ENCODE measurements around the gene APPBP2. TPM values are rescaled to one million over a fixed set of nuclear protein-coding genes. Genes with fewer than 3 reads are reported as not detected.
"Not testable (repeated sequence)": the region's sequence is repeated elsewhere in the genome, so short reads cannot be mapped to it uniquely, and the experiment has no call there.

The APPBP2 gene
- total RNA-seq, 1 experiment from 2014 or later, result 25.3 TPM

DNA sequence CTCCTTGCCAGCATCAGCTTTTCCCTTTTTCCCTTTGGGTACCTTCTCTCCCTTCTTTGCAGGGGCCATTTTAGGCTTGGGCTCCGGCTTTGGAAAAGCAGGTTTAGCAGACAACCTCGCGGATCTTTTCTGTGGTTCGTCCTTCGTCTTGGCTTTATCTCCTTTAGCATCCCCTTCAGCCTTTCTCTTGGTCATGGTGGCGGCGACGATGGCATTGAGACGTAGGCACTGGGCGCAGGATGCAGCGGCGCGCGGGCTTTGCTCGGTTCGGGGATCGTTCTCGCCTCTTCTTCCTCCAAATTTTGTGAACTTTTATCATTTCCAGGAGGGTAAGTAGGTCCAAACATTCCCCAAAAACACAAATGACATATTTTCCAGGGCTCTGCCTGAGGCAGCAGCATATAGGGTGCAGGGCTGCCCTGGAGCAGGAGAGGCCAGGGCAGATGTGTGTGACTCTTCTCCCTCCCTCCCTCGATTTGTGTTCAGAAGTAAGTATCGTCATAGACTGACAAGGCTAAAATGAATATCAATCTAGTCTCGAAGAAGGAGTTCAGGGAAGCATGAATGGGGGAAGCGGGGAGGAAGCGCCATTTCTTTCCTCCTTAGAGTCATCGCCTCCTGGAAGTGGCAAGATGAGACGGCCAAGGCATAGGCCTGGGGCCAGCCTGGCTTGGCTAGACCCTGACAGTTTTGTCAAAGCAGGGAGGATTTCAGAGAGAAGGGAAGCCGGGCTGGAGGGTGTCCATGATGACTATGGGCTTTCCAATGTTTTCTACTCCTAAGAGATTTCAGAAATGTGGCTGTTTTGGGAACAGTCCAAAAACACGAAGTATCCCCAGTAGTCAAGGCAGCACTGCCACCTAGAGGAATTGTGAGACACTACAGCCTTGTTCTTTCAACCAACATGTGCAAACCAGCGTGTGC, 90.5 kb downstream of the APPBP2 start:
- Mint-ChIP-seq H3K27ac (ENCODE audit: unreplicated experiment) (no peak overlapping the region), H3K36me3 (ENCODE audit: insufficient read depth, unreplicated experiment) (peaks cover 8% of the 10 kb centered on the region), H3K9me3 (ENCODE audit: unreplicated experiment) (peaks cover 23% of the 10 kb centered on the region), H3K4me1 (ENCODE audit: low read depth, unreplicated experiment) (peaks cover 9% of the 10 kb centered on the region), H3K4me3 (ENCODE audit: unreplicated experiment) (no peak overlapping the region), H3K27me3 (ENCODE audit: insufficient read depth, unreplicated experiment) (no peaks in the 10 kb centered on the region)
- CTCF ChIA-PET, result no interaction called here
- H3K36me3 ChIP-seq (ENCODE audit: control insufficient read depth, insufficient read depth, low read length), result no peaks in the 10 kb centered on the region
- H3K4me1 ChIP-seq, result no peaks in the 10 kb centered on the region
- TF ChIP-seq, protein P1, sequence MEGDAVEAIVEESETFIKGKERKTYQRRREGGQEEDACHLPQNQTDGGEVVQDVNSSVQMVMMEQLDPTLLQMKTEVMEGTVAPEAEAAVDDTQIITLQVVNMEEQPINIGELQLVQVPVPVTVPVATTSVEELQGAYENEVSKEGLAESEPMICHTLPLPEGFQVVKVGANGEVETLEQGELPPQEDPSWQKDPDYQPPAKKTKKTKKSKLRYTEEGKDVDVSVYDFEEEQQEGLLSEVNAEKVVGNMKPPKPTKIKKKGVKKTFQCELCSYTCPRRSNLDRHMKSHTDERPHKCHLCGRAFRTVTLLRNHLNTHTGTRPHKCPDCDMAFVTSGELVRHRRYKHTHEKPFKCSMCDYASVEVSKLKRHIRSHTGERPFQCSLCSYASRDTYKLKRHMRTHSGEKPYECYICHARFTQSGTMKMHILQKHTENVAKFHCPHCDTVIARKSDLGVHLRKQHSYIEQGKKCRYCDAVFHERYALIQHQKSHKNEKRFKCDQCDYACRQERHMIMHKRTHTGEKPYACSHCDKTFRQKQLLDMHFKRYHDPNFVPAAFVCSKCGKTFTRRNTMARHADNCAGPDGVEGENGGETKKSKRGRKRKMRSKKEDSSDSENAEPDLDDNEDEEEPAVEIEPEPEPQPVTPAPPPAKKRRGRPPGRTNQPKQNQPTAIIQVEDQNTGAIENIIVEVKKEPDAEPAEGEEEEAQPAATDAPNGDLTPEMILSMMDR (IDR thresholded peaks at IDR 0.05; ENCODE audit: insufficient read depth in 1 of 2, low read depth in 1 of 2, low read length in 1 of 2, severe bottlenecking in 1 of 2, unreplicated experiment in 1 of 2), result peak; percentile 85 to 93
- no peaks in the 10 kb centered on the region for H3K27me3 ChIP-seq (replicated peaks; ENCODE audit: control insufficient read depth, insufficient read depth, low read length)
- H3K9me3 ChIP-seq, result peaks cover 11% of the 10 kb centered on the region
- POLR2A ChIA-PET, result no interaction called here
- DNase-seq, result peak; percentile 66 to 79
- no peak overlapping the region for H3K4me3 ChIP-seq (ENCODE audit: low read depth, low read length)
- no TSS peak for BruUV-seq (replicated peaks)
- intact Hi-C loops (cut with micrococcal nuclease; ENCODE audit: unreplicated experiment), result loop anchor here (1.0 to 2.0 kb wide), 4 partner anchors 13 to 292 kb away; partner anchors contain the start of genes CHCT1 and USP32

DNA sequence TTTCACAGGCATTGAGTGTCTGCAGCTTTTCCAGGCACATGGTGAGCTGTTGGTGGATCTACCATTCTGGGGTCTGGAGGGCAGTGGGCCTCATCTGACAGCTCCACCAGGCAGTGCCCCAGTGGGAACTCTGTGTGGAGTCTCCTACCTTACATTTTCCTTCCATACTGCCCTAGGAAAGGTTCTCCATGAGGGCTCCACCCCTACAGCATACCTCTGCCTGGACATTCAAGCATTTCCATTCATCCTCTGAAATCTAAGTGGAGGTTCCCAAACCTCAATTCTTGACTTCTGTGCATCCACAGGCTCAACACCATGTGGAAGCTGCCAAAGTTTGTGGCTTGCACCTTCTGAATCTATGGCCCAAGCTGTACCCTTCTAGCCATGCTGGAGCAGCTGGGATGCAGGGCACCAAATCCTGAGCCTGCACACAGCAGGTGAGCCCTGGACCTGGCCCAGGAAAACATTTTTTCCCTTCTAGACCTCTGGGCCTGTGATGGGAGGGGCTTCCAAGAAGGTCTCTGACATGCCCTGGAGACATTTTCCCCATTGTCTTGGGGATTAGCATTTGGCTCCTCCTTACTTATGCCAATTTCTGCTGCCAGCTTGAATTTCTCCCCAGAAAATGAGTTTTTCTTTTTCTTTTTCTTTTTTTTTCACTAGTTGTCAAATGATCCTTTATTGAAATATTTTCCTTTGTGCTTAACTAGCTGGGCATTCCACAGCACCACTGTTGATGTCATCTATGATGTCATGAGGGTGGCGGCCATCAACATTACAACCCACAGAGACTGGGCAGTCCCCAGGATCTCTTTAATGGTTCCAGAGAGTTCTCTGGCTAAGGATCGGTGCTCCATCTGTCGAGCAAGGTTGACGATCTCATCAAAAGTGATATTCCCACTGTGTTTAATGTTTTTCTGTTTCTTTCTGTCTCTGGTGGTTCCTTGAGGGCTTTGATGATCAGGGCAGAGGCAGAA, 92.7 kb downstream of the APPBP2 start:
- BruUV-seq (replicated peaks); H3K4me3 ChIP-seq (ENCODE audit: low read depth, low read length); H3K4me1 ChIP-seq; H3K36me3 Mint-ChIP-seq (ENCODE audit: insufficient read depth, unreplicated experiment); H3K4me1 Mint-ChIP-seq (ENCODE audit: low read depth, unreplicated experiment); DNase-seq; H3K27ac Mint-ChIP-seq (ENCODE audit: unreplicated experiment); POLR2A ChIA-PET; H3K27me3 ChIP-seq (replicated peaks; ENCODE audit: control insufficient read depth, insufficient read depth, low read length); H3K27me3 Mint-ChIP-seq (ENCODE audit: insufficient read depth, unreplicated experiment); H3K4me3 Mint-ChIP-seq (ENCODE audit: unreplicated experiment); intact Hi-C loops (cut with micrococcal nuclease; ENCODE audit: unreplicated experiment); H3K36me3 ChIP-seq (ENCODE audit: control insufficient read depth, insufficient read depth, low read length): not testable (repeated sequence)
- CTCF ChIA-PET, result interaction anchor here (0.6 kb wide), 1 partner anchor 260 kb away, joined by 3 read pairs; no protein-coding TSS in a partner anchor
- peaks cover 11% of the 10 kb centered on the region for H3K9me3 ChIP-seq
- peaks cover 23% of the 10 kb centered on the region for H3K9me3 Mint-ChIP-seq (ENCODE audit: unreplicated experiment)

DNA sequence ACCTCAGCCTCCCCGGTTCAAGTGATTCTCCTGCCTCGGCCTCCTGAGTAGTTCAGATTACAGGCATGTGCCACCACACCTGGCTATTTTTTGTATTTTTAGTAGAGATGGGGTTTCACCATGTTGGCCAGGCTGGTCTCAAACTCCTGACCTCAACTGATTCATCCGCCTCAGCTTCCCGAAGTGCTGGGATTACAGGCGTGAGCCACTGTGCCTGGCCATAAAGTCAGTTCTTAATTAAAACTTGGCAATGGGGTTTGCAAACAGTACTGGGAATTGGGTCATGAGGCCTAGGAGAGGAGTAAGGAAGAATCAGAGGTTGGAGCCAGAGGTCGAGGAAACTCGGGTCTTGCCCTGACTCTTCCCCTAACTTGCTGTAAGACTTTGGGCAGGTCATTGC, 95.5 kb downstream of the APPBP2 start:
- DNase-seq; POLR2A ChIA-PET; H3K27ac Mint-ChIP-seq (ENCODE audit: unreplicated experiment); H3K36me3 Mint-ChIP-seq (ENCODE audit: insufficient read depth, unreplicated experiment); H3K36me3 ChIP-seq (ENCODE audit: control insufficient read depth, insufficient read depth, low read length); CTCF ChIA-PET; BruUV-seq (replicated peaks); H3K4me3 Mint-ChIP-seq (ENCODE audit: unreplicated experiment); intact Hi-C loops (cut with micrococcal nuclease; ENCODE audit: unreplicated experiment); H3K4me1 ChIP-seq; H3K4me3 ChIP-seq (ENCODE audit: low read depth, low read length); H3K27me3 Mint-ChIP-seq (ENCODE audit: insufficient read depth, unreplicated experiment); H3K4me1 Mint-ChIP-seq (ENCODE audit: low read depth, unreplicated experiment); H3K27me3 ChIP-seq (replicated peaks; ENCODE audit: control insufficient read depth, insufficient read depth, low read length): not testable (repeated sequence)
- peaks cover 23% of the 10 kb centered on the region for H3K9me3 Mint-ChIP-seq (ENCODE audit: unreplicated experiment)
- H3K9me3 ChIP-seq, result peaks cover 11% of the 10 kb centered on the region

DNA sequence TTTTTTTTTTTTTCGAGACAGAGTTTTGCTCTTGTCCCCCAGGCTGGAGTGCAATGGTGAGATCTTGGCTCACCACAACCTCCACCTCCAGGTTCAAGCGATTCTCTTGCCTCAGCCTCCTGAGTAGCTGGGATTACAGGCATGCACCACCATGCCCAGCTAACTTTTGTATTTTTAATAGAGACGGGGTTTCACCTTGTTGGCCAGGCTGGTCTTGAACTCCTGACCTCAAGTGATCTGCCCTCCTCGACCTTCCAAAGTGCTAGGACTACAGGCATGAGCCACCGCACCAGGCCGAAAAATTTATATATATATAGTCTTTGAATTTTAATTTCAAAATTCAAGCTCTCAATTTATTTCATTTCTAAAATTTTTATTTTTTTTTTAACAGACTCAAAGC, 97.6 kb downstream of the APPBP2 start:
- H3K36me3 Mint-ChIP-seq (ENCODE audit: insufficient read depth, unreplicated experiment); H3K4me3 Mint-ChIP-seq (ENCODE audit: unreplicated experiment); H3K27ac Mint-ChIP-seq (ENCODE audit: unreplicated experiment); POLR2A ChIA-PET; intact Hi-C loops (cut with micrococcal nuclease; ENCODE audit: unreplicated experiment); BruUV-seq (replicated peaks); H3K4me1 Mint-ChIP-seq (ENCODE audit: low read depth, unreplicated experiment); H3K36me3 ChIP-seq (ENCODE audit: control insufficient read depth, insufficient read depth, low read length); H3K27me3 Mint-ChIP-seq (ENCODE audit: insufficient read depth, unreplicated experiment); DNase-seq; H3K4me1 ChIP-seq; H3K27me3 ChIP-seq (replicated peaks; ENCODE audit: control insufficient read depth, insufficient read depth, low read length); H3K4me3 ChIP-seq (ENCODE audit: low read depth, low read length): not testable (repeated sequence)
- peaks cover 11% of the 10 kb centered on the region for H3K9me3 ChIP-seq
- peaks cover 18% of the 10 kb centered on the region for H3K9me3 Mint-ChIP-seq (ENCODE audit: unreplicated experiment)
- CTCF ChIA-PET, result interaction anchor here (0.6 kb wide), 1 partner anchor 286 kb away, joined by 3 read pairs; no protein-coding TSS in a partner anchor

Measured in Caco-2 (cell line).